Activated CD4-positive, alpha-beta T cell treated with anti-CD3 and anti-CD28 coated beads, Interleukin-2, amount 50 U/mL, for 16 hours (primary cell): Measurements from ENCODE around the gene LGALS9.
"Not testable (repeated sequence)": the region's sequence is repeated elsewhere in the genome, so short reads cannot be mapped to it uniquely, and the experiment has no call there.

ENCODE experiments used
- DNase-seq: peaks from one replicate; pipeline ENCODE4 v3.0.0-alpha.2; 2020

Gene LGALS9

DNA sequence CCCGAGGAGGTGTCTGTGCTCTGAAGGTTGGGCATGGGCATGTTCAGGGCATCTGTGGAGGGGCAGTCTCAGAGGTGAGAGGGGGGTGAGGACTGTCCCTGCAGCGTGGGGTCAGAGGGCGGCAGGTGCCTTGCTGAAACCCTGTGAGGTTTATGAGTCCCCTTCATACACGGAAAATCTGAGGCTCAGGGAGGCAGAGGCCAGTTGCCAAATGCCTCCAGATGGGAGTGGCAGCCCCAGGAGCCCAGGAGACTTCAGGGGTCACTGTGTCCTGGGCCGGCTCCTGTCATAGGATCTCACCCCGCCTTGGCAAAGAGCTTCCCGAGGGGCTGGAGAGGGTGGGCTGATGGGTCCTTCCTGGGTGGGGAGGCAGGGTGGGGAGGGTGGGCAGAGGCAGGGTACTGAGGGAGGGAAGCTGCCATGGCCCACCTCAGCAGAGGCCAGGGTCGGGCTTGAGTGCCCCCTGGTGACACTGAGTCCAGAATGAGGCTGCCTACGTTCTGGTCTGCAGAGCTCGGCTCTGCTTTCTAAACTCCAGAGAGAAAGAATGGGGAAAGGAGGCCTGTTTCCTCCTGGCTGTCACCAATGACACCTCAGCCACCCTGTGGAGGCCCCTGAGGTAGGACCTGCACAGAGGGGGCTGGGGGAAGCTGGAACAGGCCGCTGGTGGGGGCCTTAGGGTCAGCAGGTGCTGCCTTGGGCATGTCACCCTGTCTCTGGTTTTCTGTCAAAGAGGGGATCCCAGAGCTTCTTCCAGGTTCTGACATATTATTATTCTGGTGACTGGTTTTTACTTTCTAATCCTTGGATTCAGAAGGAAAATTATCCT lies 1.1 kb downstream of the LGALS9 start:
- no peak for DNase-seq

GRCh38 chr17:27632766-27633165 lies 1.8 kb downstream of the LGALS9 start:
- not testable (repeated sequence) for DNase-seq

- DNase-seq = no peak
These were observed 2.5 kb downstream of the LGALS9 start for GRCh38 chr17:27633312-27634025.

DNA sequence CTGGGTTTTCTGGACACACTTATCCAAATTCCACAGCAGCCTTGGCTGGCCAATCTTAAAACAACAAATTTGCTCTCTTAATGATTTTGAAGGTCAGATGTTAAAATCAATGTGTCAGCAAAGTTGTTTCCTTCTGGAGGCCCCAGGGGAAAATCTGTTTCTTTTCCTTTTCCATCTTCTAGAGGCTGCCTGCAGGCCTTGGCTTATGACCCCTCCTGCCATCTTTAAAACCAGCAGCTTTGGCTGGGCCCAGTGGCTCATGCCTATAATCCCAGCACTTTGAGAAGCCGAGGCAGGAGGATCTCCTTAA lies 3.0 kb downstream of the LGALS9 start:
- DNase-seq = no peak

DNA sequence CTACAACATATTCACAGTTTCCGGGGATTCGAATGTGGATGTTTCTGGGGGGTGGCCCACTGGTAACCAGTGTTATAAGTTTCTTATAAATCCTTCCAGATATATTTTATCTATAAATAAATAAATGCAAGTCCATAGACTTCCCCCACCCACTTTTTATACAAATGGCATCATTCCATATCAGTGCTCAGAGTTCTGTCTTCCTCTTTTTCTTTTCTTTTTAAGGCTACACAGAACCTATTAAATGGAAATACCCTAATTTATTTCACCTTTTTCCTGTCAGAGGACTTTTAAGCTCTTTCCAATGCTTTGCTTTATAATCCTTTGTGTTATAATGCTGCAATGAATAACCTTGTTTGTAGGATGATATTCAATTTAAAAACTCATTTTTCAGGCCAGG lies 3.8 kb downstream of the LGALS9 start:
- no peak for DNase-seq

- DNase-seq = no peak
These were observed 4.4 kb downstream of the LGALS9 start for GRCh38 chr17:27635275-27635823.

DNA sequence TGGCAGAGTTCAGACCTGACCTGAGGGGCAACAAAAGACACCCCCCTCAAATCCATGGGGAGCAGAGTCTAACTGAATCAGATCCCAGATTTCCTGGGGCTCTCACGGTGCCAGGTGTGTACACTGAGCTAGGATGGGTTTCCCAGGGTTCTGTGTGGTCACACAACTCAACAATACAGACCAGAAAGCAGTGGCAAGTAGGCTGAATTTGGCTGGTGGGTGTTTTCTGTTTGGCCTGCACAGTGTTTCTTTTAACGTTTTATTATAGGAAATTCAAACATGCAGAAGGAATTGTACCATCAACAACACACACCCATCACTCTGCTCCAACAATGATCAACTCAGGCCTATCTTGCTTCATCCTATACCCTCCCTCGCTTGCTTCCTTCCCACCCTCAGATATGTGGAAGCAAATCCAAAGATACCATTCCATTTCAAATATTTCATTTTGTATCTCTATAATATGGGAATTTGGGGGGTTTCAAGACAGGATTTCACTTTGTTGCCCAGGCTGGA lies 5.1 kb downstream of the LGALS9 start:
- DNase-seq = not testable (repeated sequence)

GRCh38 chr17:27637818-27638217 lies 6.8 kb downstream of the LGALS9 start:
- DNase-seq = not testable (repeated sequence)

DNA sequence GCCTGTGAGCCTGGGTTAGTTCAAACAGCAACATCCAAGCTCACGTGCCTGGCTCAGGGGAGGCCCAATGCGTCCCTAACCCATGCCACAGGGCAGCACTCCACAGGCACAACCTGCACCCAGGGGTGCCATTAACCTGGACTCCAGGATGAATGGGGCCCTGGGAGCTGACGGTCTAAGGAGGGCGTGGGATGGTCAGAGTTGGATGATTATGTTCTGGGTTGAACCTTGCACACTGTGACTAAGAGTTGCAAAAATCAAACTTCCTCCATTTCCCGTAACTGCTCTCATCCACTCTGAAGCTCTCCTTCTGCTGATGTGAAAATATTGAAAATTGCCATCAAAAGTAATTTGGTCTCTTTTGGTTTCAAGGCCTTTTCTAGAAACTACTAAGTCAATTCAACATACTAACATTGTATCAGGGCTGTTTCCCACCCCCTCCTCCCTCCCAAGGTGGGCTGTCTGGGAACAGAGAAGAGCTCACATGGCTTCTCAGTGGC lies 7.5 kb downstream of the LGALS9 start:
- not testable (repeated sequence) for DNase-seq

GRCh38 chr17:27640790-27641189 lies 9.8 kb downstream of the LGALS9 start:
- no peak for DNase-seq

DNA sequence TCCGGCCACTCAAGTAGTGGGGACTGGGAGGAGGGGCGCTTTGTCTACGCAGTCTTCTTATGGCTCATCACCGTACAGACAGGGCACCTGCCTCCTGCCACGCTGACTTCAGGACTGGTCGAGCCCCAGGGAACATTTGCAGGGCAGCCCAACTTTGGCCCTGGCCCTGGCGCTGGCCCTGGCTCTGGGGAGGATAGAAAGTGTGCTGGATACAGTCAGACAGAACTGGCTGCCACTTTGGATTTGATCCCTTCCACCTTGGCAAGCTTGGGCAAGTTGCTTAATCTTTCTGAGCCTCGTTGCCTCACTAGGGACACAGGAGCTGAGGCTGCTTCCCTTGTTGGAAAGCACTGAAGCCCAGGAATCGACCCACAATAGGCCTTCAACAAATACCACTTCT lies 13.6 kb downstream of the LGALS9 start:
- DNase-seq = no peak

DNA sequence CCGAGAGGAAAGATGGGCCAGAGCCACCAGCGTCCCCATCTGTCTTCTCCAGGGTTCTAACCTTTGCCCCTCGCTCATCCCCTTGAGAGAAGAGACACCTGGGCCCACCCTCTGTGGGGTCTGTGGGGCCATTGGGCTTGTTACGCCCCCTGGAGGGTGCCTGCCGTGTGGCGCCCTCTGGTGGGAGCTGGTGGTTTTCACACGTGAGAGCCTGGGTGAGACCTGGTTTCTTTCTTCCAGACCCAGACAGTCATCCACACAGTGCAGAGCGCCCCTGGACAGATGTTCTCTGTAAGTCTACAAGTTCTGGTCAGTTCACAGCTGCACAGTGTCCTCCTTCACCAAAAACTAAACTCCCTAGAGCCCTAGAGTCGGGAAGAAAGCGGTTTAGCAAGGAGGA lies 14.6 kb downstream of the LGALS9 start:
- not testable (repeated sequence) for DNase-seq

DNA sequence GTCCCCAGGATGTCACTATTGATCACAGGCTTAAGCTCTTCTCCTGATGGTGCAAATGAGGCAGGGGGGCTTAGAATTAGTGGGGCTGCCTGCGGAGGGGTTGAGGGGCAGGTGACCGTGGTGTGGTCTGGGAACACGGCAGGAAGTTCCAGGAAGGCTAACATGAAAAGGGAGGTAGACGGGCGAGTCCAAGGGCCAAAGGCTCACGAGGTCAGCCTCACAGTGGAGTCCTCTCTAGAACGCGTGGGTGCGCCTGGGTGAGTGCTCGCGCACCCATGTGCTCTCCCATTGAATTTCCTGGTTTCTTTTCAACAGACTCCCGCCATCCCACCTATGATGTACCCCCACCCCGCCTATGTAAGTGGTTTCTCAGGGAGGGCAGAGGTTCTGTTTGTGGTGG lies 15.2 kb downstream of the LGALS9 start:
- no peak for DNase-seq

DNA sequence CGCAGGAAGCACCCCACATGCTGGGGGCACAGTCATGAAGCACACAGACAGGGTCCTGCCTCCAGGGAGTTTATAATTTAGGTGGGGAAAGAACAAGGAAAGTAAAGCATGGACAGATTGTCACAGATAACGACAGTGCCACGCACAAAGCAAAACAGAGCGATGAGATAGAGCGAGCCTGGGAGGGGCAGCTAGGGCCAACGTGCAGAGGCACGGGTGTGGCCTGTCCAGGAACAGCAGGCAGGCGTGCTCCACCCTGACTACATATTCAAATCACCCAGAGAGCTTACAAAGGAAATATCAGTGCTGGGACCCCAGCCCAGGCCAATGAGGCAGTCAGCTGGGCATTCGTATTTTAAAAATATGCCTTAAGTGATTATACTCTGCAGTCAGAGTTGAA lies 16.8 kb downstream of the LGALS9 start:
- DNase-seq = no peak

DNA sequence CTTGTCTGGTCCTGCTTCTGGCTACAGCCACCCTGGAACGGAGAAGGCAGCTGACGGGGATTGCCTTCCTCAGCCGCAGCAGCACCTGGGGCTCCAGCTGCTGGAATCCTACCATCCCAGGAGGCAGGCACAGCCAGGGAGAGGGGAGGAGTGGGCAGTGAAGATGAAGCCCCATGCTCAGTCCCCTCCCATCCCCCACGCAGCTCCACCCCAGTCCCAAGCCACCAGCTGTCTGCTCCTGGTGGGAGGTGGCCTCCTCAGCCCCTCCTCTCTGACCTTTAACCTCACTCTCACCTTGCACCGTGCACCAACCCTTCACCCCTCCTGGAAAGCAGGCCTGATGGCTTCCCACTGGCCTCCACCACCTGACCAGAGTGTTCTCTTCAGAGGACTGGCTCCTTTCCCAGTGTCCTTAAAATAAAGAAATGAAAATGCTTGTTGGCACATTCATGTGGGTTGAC lies 18.2 kb downstream of the LGALS9 start:
- not testable (repeated sequence) for DNase-seq

DNA sequence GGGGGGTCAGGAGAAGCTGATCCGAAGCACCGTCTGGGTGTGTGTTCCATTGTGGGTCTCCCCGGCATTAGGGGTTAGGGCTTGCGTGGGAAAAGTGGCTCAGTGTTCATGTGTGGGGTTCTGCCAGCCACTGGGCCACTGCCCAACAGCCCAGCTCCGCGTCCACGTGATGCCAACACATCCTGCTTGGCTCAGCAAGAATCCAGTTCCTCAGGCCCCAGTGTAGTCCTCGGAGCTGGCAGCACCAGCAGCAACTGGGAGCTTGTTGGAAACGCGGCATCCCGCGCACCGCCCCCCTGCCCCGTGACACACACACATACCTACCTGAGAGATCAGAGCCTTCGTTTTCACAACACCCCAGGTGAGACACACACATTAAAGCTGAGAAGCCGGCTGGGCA lies 18.9 kb downstream of the LGALS9 start:
- DNase-seq = no peak

GRCh38 chr17:27650836-27651235 lies 19.8 kb downstream of the LGALS9 start:
- DNase-seq = no peak

DNA sequence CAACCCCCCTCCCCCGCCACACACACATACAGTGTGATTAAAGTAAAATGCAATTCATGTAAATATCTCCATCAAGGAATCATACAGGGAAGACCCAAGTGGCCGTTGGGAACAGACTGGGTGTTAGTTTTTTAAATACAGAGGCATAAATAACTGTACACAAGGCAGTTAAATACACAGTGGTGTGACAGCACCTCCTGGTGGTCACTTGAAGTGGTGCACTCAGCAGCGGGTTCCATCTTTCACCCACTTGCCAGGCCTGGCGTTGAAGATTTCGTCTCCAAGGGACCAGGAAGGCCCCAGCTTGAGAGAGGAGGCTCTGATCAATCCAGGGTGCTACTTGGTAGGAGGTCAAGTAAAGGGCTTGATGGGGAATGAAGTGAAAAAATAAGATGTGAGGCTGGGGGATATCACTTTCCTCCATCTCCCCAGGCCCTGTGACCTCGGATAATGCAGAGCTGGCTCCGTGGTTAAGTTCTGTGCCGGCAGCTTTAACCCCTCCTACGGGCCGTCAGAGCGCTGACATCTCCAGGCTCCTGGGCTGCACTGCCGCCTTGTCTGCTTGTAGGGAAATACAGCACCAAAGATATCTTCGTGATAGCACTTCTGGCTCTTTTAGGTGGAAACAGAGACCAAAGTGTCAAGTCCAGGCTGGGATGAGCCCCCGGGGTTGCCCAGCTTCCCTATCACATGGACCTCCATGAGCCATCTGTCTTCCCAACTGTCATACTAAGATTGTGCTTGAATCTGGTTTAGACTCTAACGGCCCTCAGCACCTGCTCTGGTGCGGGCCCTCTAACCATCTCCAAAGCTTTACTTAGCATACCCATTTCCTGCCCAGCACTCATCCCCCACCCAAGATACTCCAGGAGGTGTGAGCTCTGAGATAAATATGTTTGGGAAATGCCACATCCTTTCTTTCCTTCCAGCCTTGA lies 20.7 kb downstream of the LGALS9 start:
- peak; percentile 70 for DNase-seq

DNA sequence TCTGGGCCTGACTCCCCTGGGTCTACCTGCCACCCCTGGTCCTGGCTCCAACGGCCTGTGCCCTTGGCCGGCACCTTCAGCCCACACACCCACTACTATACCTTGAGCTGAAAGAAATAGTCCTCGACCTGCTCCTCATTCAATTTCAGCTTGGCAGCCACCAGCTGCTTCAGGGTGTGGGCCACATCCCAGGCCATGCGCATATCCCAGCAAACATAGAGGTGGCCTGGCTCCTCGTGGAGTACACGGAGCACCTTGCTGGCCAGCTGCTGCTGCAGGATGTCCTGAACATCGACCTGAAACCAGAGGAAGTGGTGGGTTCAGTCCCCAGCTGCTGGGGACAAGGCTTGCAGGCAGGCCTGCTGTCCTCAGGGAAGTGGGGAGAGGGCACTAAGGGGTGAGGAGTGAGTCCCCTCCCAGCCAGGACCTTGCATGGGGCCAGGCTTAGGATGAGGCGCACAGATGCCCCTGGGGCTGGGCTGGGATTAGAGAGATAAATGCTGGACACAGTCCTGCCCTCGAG lies 22.5 kb downstream of the LGALS9 start:
- DNase-seq = not testable (repeated sequence)

GRCh38 chr17:27654136-27654535 lies 23.1 kb downstream of the LGALS9 start:
- no peak for DNase-seq

GRCh38 chr17:27654654-27655524 lies 23.9 kb downstream of the LGALS9 start:
- DNase-seq = peak; percentile 85
